GM18868 (cell line): ENCODE measurements around the gene SLC44A2.

Experiments
- ATAC-seq: cut with Tn5 transposase; IDR thresholded peaks from one replicate; pipeline ENCODE4 v1.9.1; 2021; ENCODE audit warnings: mild to moderate bottlenecking, moderate library complexity; ENCODE audit not compliant: unreplicated experiment

Gene SLC44A2

DNA sequence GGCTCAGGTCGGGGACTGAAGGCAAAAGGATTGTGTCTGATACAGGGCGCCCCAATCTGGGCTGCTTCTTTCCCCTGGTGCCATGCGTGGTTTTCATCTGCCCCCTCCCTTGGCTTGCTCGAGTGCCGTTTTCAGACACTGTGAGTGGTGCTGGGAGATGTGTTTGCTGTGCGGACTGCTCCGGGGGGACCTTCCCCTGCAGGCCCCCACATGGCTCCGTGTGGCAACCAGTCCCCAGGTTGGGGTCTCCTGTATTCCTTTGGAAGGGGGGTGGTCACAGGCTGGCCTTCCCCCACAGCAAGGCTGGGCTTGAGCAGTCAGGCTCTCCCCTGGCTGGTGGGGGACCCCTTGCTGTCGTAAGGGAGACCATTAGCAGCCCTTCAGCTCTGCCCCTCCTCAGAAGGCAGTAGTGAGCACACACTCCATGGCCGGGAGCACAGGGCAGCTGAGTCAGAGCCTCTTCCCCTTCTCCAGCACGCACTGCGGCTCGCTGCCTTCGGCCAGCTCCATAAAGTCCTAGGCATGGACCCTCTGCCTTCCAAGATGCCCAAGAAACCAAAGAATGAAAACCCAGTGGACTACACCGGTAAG, 55.3 kb downstream of the SLC44A2 start:
- ATAC-seq, result no peak

- ATAC-seq, result no peak
These were observed 56.3 kb downstream of the SLC44A2 start for GRCh38 chr19:10681658-10682057.

- ATAC-seq, result no peak
These were observed 57.2 kb downstream of the SLC44A2 start for GRCh38 chr19:10682397-10683063.

DNA sequence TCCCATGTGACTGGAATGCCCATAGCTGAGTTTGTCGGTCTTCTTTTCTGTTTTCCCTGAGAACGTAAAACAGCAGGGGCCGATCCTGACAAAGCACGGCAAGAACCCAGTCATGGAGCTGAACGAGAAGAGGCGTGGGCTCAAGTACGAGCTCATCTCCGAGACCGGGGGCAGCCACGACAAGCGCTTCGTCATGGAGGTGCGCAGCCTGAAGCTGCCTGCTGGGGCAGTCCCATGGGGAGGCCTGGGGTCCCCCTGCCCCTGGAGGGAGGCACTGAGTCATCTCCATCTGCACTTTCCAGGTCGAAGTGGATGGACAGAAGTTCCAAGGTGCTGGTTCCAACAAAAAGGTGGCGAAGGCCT, 57.7 kb downstream of the SLC44A2 start:
- no peak for ATAC-seq

GRCh38 chr19:10683582-10683981, 58.2 kb downstream of the SLC44A2 start:
- ATAC-seq, result no peak

DNA sequence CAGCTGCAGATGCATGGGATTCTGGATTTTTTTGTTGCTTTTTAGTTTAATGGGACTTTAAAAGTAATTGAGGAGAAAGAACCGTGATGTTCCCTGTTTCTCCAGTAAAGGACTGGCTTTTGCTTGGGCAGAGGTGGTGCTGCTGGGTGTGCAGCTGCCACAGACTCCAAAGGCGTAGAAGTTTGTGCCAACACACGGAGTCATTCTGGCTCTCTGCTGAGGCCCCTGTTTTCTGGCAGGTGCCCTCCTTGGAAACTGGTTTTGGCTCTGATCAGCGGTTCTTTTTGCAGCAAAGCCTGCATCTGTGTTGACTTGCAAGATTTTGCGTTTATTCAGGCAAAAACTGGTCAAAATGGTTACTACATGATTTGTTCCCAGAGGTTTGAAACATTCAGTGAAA, 59.9 kb downstream of the SLC44A2 start:
- no peak for ATAC-seq

GRCh38 chr19:10686193-10686592, 60.8 kb downstream of the SLC44A2 start:
- ATAC-seq, result no peak

DNA sequence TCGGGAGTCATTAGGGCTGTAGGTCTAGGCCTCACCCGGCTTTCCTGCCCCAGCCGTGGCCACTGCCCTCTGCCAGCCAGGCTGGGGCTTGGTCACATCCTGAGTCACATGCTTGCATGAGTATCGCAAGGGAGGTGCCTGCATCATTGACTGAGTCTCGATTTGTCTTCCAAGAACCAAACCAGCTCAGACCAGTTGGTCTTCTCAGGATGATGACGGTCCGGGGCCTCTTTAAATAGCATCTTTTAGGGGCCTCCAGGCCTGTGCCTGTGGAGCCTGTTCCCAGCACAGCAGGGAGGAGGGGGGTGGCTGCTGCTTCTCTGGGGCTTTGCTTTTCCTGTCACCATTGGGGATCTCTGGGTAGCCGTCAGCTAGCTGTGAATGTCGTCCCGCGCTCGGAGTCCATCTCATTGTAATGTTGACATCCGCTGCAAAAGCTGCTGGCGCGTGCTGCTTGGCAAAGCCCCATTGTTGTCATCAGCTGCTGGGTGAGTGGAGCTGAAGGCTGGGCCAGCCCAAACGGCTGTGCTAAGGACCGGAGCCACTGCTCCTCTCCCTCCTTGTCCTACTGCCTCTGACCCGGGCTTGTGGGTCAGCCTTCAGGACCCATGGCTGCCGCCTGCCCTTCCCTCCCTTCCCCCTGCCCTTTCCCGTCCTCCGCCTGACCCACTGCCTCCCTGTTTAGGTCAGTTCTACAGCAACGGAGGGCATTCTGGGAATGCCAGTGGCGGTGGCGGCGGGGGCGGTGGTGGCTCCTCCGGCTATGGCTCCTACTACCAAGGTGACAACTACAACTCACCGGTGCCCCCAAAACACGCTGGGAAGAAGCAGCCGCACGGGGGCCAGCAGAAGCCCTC, 61.5 kb downstream of the SLC44A2 start:
- ATAC-seq, result no peak

GRCh38 chr19:10687518-10688288, 62.4 kb downstream of the SLC44A2 start:
- ATAC-seq, result no peak

GRCh38 chr19:10688545-10689280, 63.4 kb downstream of the SLC44A2 start:
- no peak for ATAC-seq

GRCh38 chr19:10690341-10690781, 65.0 kb downstream of the SLC44A2 start:
- ATAC-seq, result no peak

DNA sequence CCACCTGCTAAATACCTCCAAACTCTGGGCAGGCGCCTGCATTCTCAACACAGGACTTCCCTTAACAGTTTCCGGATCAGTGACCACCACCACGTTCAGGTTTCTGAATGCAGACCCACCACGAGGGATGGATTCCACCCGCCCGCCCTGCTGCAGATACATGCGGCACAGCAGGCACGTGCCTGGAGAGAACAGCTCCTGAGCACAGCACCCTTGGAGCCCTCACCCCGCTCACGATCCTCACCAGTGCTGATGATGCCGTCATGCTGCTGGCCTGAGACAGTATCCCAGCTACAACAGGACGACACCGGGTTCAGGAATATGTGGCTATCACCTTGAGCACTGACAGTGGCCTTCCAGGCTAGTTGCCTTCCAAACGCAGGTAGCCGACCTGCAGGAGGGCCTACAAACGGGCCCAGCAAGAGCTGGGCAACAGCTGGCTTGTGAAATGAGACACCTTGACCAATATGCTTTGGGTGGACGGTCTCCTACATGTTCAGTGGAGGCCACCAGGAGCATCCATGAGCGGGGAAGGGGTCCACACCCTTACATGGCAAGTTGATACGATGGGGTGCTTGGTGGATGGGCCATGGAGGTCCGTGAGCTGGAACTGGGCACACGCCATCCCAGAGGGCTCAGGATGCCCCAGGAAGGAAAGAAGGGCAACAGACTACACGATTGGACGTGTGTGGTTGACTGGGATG, 66.0 kb downstream of the SLC44A2 start:
- ATAC-seq, result no peak

GRCh38 chr19:10691883-10692282, 66.5 kb downstream of the SLC44A2 start:
- ATAC-seq, result no peak

DNA sequence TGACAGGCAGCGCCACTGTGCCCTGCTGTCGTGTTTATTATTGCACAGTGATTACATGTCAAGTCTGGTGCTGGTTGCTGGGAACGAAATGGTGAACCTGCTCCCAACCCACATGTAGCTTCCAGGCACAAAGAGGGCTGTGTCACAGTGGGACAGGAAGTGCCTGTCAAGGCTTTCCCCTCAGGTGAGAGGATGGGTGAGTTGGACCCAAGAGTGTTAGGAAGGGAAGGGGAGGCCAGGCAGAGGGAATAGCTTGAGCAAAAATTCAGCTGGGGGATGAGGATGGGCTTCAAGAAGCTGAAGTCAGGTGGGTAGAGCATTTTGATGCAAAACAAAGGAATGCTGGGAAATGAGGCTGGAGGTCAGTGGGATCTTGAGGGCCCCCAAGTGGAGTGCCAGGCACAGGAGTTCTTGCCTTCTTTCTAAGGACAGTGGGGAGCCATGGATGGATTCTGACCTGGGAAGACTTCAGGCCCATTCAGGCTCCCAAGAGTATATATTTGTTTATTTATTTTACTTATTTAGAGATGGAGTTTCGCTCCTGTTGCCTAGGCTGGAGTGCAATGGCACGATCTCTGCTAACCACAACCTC, 67.4 kb downstream of the SLC44A2 start:
- ATAC-seq, result no peak
